IPS-18a (cell line): ENCODE data around the gene HTD2.

Experiments used
- H3K27ac ChIP-seq: one replicate; pipeline ENCODE4 v1.5.1; 2013; ENCODE audit warnings: low read length
- H3K27me3 ChIP-seq: one replicate; pipeline ENCODE4 v1.6.1; 2013; ENCODE audit warnings: mild to moderate bottlenecking, low read length; ENCODE audit not compliant: control insufficient read depth, insufficient read depth
- H3K36me3 ChIP-seq: one replicate; pipeline ENCODE4 v1.6.1; 2013; ENCODE audit warnings: low read depth, low read length; ENCODE audit not compliant: control insufficient read depth
- H3K4me1 ChIP-seq: one replicate; pipeline ENCODE4 v1.6.1; 2013; ENCODE audit warnings: low read depth, low read length; ENCODE audit not compliant: control insufficient read depth
- H3K4me3 ChIP-seq: one replicate; pipeline ENCODE4 v1.5.1; 2013; ENCODE audit warnings: low read length
- H3K9ac ChIP-seq: one replicate; pipeline ENCODE4 v1.6.1; 2013; ENCODE audit warnings: mild to moderate bottlenecking, low read length, moderate library complexity
- H3K9me3 ChIP-seq: one replicate; pipeline ENCODE4 v1.6.1; 2013; ENCODE audit warnings: low read depth, low read length; ENCODE audit not compliant: control insufficient read depth

HTD2 gene

DNA sequence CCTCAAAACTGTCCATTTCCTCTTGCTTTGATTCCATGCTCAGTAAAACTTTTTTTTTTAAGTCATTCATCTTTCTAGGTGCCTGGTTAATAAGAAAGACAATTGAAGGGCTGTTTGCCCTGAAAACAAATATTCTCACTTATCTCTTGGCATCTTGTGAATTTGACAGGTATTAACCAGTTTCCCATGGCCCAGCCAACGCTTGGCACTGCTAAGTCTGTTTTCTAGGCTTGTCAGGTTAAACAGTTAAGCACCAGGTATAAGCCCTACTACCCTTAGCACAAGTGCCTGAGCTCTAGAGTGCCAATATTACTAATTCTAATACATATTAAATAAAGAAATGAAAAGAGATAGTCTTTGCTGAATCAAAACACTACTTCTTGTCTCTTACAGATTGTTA lies 62.7 kb downstream of the HTD2 start:
- H3K27ac ChIP-seq: no peak overlapping the region
- no peak overlapping the region for H3K4me3 ChIP-seq
- H3K36me3 ChIP-seq: no peaks in the 10 kb centered on the region
- no peaks in the 10 kb centered on the region for H3K9me3 ChIP-seq
- no peaks in the 10 kb centered on the region for H3K27me3 ChIP-seq
- H3K9ac ChIP-seq: no peak overlapping the region
- H3K4me1 ChIP-seq: peaks cover 5% of the 10 kb centered on the region
